Gastroesophageal sphincter (tissue), 3 donors: ENCODE results near the gene CLP1.
"Not testable (repeated sequence)": the region's sequence is repeated elsewhere in the genome, so short reads cannot be mapped to it uniquely, and the experiment has no call there.

ENCODE experiments used
- CTCF ChIP-seq, 4 experiments: fragments of 200-600 bp in 2 of 4; fragments of 450-650 bp in 2 of 4; sonication (generic) in 1 of 4; IDR thresholded peaks; one replicate each; pipeline ENCODE4 v1.5.1; 2017 to 2019; ENCODE audit warnings: antibody characterized with exemption in 4 of 4, mild to moderate bottlenecking in 2 of 4, moderate library complexity in 2 of 4
- POLR2AphosphoS5 ChIP-seq: sonication (generic); formaldehyde crosslinking; IDR thresholded peaks from one replicate; pipeline ENCODE4 v1.6.1; 2017; ENCODE audit warnings: antibody characterized with exemption

- TF ChIP-seq POLR2AphosphoS5; CTCF (IDR thresholded peaks at IDR 0.05): not testable (repeated sequence)
These were observed 47.9 kb downstream of the CLP1 start for GRCh38 chr11:57705432-57705831.
